IMR-90 (cell line): ENCODE data around the gene LRPAP1. TPM values are rescaled to one million over a fixed set of nuclear protein-coding genes. Genes with fewer than 3 reads are reported as not detected.

ENCODE experiments used
- ATAC-seq: fragments of 200-7000 bp; cut with Tn5 transposase; 2 replicates; pipeline ENCODE4 v1.9.1; 2020; ENCODE audit warnings: low read depth, mild to moderate bottlenecking, moderate library complexity
- BruUV-seq: library from RNA; stranded (reverse); fragments of 400-500 nt; replicated peaks from 2 replicates; lab custom pipeline; 2021; lab: Mats Ljungman, UMichigan
- CTCF ChIA-PET: fragments of 300-600 bp; formaldehyde crosslinking; extraction: SDS; loops from one replicate; lab custom pipeline; 2021; ENCODE audit warnings: antibody characterized with exemption; lab: Yijun Ruan, JAX
- POLR2A ChIA-PET: fragments of 300-600 bp; sonication (Branson Sonifier 250); formaldehyde crosslinking; loops from one replicate; lab custom pipeline; 2022; ENCODE audit warnings: antibody characterized with exemption; ENCODE audit not compliant: unreplicated experiment; lab: Charles Lee
- DNase-seq: peaks from one replicate; pipeline ENCODE4 v3.0.0; 2013
- H2AFZ ChIP-seq: replicated peaks from 2 replicates; pipeline ENCODE3; 2013; ENCODE audit warnings: low read length, mild to moderate bottlenecking; ENCODE audit not compliant: poor library complexity
- H2AK5ac ChIP-seq: 2 replicates; pipeline ENCODE4 v1.6.1; 2013; ENCODE audit warnings: low read depth, low read length, inconsistent platforms
- H2AK9ac ChIP-seq: replicated peaks from 2 replicates; pipeline ENCODE3; 2013; ENCODE audit warnings: mild to moderate bottlenecking, low read depth, low read length, moderate library complexity; ENCODE audit not compliant: poor library complexity
- H2BK120ac ChIP-seq: 2 replicates; pipeline ENCODE4 v1.6.1; 2013; ENCODE audit warnings: low read depth, low read length, inconsistent platforms
- H2BK15ac ChIP-seq: 3 replicates; pipeline ENCODE4 v1.6.1; 2013; ENCODE audit warnings: low read depth, low read length, inconsistent platforms
- H2BK20ac ChIP-seq: 2 replicates; pipeline ENCODE4 v1.6.1; 2013; ENCODE audit warnings: low read depth, mild to moderate bottlenecking, inconsistent platforms, low read length, moderate library complexity
- H2BK5ac ChIP-seq: 2 replicates; pipeline ENCODE4 v1.6.1; 2013; ENCODE audit warnings: mild to moderate bottlenecking, low read depth, low read length, inconsistent platforms; ENCODE audit not compliant: poor library complexity, severe bottlenecking
- H3K14ac ChIP-seq: replicated peaks from 2 replicates; pipeline ENCODE4 v1.6.1; 2013; ENCODE audit warnings: low read depth, low read length, inconsistent platforms
- H3K18ac ChIP-seq: 2 replicates; pipeline ENCODE4 v1.6.1; 2013; ENCODE audit warnings: low read depth, low read length, control low read depth
- H3K23ac ChIP-seq: 2 replicates; pipeline ENCODE4 v1.6.1; 2013; ENCODE audit warnings: low read depth, low read length, inconsistent platforms
- H3K27ac ChIP-seq: 2 replicates; pipeline ENCODE4 v1.5.1; 2013; ENCODE audit warnings: mild to moderate bottlenecking, control low read depth, low read length; ENCODE audit not compliant: insufficient read depth
- H3K27me3 ChIP-seq: 2 replicates; pipeline ENCODE4 v1.6.1; 2013; ENCODE audit warnings: low read length; ENCODE audit not compliant: control insufficient read depth, insufficient read depth
- H3K36me3 ChIP-seq: 2 replicates; pipeline ENCODE4 v1.6.1; 2013; ENCODE audit warnings: low read length, mixed read lengths; ENCODE audit not compliant: control insufficient read depth, insufficient read depth
- H3K4ac ChIP-seq: 2 replicates; pipeline ENCODE4 v1.6.1; 2013; ENCODE audit warnings: low read depth, low read length, inconsistent platforms
- H3K4me1 ChIP-seq: 2 replicates; pipeline ENCODE4 v1.6.1; 2013; ENCODE audit warnings: low read length, mixed read lengths; ENCODE audit not compliant: control insufficient read depth, insufficient read depth
- H3K4me2 ChIP-seq: 2 replicates; pipeline ENCODE4 v1.6.1; 2013; ENCODE audit warnings: low read depth, mild to moderate bottlenecking, control low read depth, low read length, moderate library complexity
- H3K4me3 ChIP-seq: 2 replicates; pipeline ENCODE4 v1.5.1; 2013; ENCODE audit warnings: low read depth, mild to moderate bottlenecking, control low read depth, low read length, moderate library complexity; ENCODE audit not compliant: insufficient read depth
- H3K56ac ChIP-seq: 2 replicates; pipeline ENCODE4 v1.6.1; 2013; ENCODE audit warnings: low read length, inconsistent platforms; ENCODE audit not compliant: insufficient read depth; ENCODE audit errors: extremely low read depth
- H3K79me1 ChIP-seq, 2 experiments: 2 replicates each; pipeline ENCODE4 v1.6.1; 2013; ENCODE audit warnings: low read length in 2 of 2, inconsistent platforms in 1 of 2, low read depth in 1 of 2
- H3K9ac ChIP-seq: 2 replicates; pipeline ENCODE4 v1.6.1; 2013; ENCODE audit warnings: low read depth, low read length, control low read depth
- H3K9me1 ChIP-seq: 2 replicates; pipeline ENCODE4 v1.6.1; 2013; ENCODE audit warnings: low read length, inconsistent platforms; ENCODE audit not compliant: insufficient read depth
- H3K9me3 ChIP-seq: 2 replicates; pipeline ENCODE4 v1.6.1; 2013; ENCODE audit warnings: low read length; ENCODE audit not compliant: control insufficient read depth, insufficient read depth
- H4K20me1 ChIP-seq: 2 replicates; pipeline ENCODE4 v1.6.1; 2013; ENCODE audit warnings: low read length, inconsistent platforms; ENCODE audit not compliant: insufficient read depth
- H4K5ac ChIP-seq: 2 replicates; pipeline ENCODE4 v1.6.1; 2013; ENCODE audit warnings: mild to moderate bottlenecking, low read depth, low read length, control low read depth
- H4K8ac ChIP-seq, 2 experiments: 2 replicates each; pipeline ENCODE4 v1.6.1; 2013; ENCODE audit warnings: low read depth in 2 of 2, low read length in 2 of 2, control low read depth in 1 of 2, inconsistent platforms in 1 of 2
- H4K91ac ChIP-seq: 2 replicates; pipeline ENCODE4 v1.6.1; 2013; ENCODE audit warnings: low read depth, low read length, inconsistent platforms; ENCODE audit not compliant: insufficient read depth
- BHLHE40 ChIP-seq: fragments of 150-350 bp; IDR thresholded peaks from 2 replicates; pipeline ENCODE4 v1.6.1; 2016; ENCODE audit warnings: mild to moderate bottlenecking, low read depth, low read length
- CEBPB ChIP-seq: IDR thresholded peaks from 2 replicates; pipeline ENCODE4 v1.6.1; 2012; ENCODE audit warnings: low read depth, low read length, improper control_type of control experiment
- CHD1 ChIP-seq: IDR thresholded peaks from 2 replicates; pipeline ENCODE4 v1.6.1; 2012; ENCODE audit warnings: low read depth, low read length, improper control_type of control experiment
- FOS ChIP-seq: fragments of 150-350 bp; IDR thresholded peaks from 2 replicates; pipeline ENCODE4 v1.6.1; 2016; ENCODE audit warnings: low read depth, low read length
- MAFK ChIP-seq: IDR thresholded peaks from 2 replicates; pipeline ENCODE4 v1.6.1; 2012; ENCODE audit warnings: low read depth, low read length, improper control_type of control experiment
- MAZ ChIP-seq: IDR thresholded peaks from 2 replicates; pipeline ENCODE4 v1.6.1; 2012; ENCODE audit warnings: low read depth, mild to moderate bottlenecking, low read length, improper control_type of control experiment, moderate library complexity, borderline replicate concordance
- MXI1 ChIP-seq: IDR thresholded peaks from 2 replicates; pipeline ENCODE4 v1.6.1; 2012; ENCODE audit warnings: low read depth, mild to moderate bottlenecking, low read length, moderate library complexity, borderline replicate concordance
- NFE2L2 ChIP-seq: fragments of 150-350 bp; IDR thresholded peaks from 2 replicates; pipeline ENCODE4 v1.6.1; 2016; ENCODE audit warnings: low read depth, mild to moderate bottlenecking, low read length
- POLR2A ChIP-seq: IDR thresholded peaks from 2 replicates; pipeline ENCODE4 v1.6.1; 2012; ENCODE audit warnings: mild to moderate bottlenecking, low read depth, low read length
- RAD21 ChIP-seq: IDR thresholded peaks from 2 replicates; pipeline ENCODE4 v1.6.1; 2012; ENCODE audit warnings: low read length, improper control_type of control experiment
- RCOR1 ChIP-seq: IDR thresholded peaks from 2 replicates; pipeline ENCODE4 v1.6.1; 2012; ENCODE audit warnings: mild to moderate bottlenecking, low read length, improper control_type of control experiment; ENCODE audit not compliant: insufficient replicate concordance
- RFX5 ChIP-seq: IDR thresholded peaks from 2 replicates; pipeline ENCODE4 v1.8.0; 2012; ENCODE audit warnings: low read depth, mild to moderate bottlenecking, low read length, moderate library complexity
- SMC3 ChIP-seq: fragments of 150-350 bp; IDR thresholded peaks from 2 replicates; pipeline ENCODE4 v1.6.1; 2016; ENCODE audit warnings: low read depth, mild to moderate bottlenecking, antibody characterized with exemption, low read length, moderate library complexity
- WGBS, 2 experiments: methylation state at CpG; one replicate each; pipeline versions ENCODE4 v1.1.5 to v1.1.7; 2013; ENCODE audit warnings: missing lambda C conversion rate in 2 of 2; ENCODE audit not compliant: insufficient read length in 1 of 2; ENCODE audit errors: extremely low coverage in 2 of 2; 5-methylcytosine and 5-hydroxymethylcytosine counted together
- dilution Hi-C: fragments of 300-500 bp; cut with HindIII; formaldehyde crosslinking; loops from one replicate; pipeline ENCODE4 v1.14.3; 2018; ENCODE audit warnings: low sequenced_read_pairs; ENCODE audit not compliant: unreplicated experiment
- in situ Hi-C: fragments of 300-500 bp; cut with MboI; formaldehyde crosslinking; loops from 3 replicates; pipeline ENCODE4 v1.14.3; 2019; ENCODE audit warnings: low sequenced_read_pairs, inconsistent platforms, mixed read lengths
- intact Hi-C: fragments of 100-400 bp; cut with micrococcal nuclease; formaldehyde crosslinking; loops from 2 replicates; pipeline ENCODE4 v1.10.0; 2022
- polyA plus RNA-seq, 3 experiments: library from polyadenylated mRNA; depleted of rRNA; stranded (reverse); fragments of >200 nt; gene quantifications; 2 replicates each; pipeline ENCODE4 v1.2.3, GENCODE V29; 2012; ENCODE audit warnings: low replicate concordance in 1 of 3
- total RNA-seq: library from RNA; depleted of rRNA; stranded (reverse); fragments of >200 nt; gene quantifications from 2 replicates; pipeline ENCODE4 v1.2.3, GENCODE V29; 2012
- TF ChIP-seq, protein P1 (sequence below): fragments of 150-350 bp; IDR thresholded peaks from 2 replicates; pipeline ENCODE4 v1.6.1; 2016; ENCODE audit warnings: low read depth, mild to moderate bottlenecking, low read length, moderate library complexity, borderline replicate concordance
- TF ChIP-seq, protein P2 (sequence below): conservative IDR thresholded peaks from 2 replicates; pipeline ENCODE4 v1.5.1; 2012; ENCODE audit warnings: mild to moderate bottlenecking, low read depth, low read length, improper control_type of control experiment
- TF ChIP-seq, protein P3 (sequence below): fragments of 150-350 bp; IDR thresholded peaks from 2 replicates; pipeline ENCODE4 v1.6.1; 2017; ENCODE audit warnings: mild to moderate bottlenecking, antibody characterized with exemption, low read length, low read depth

The LRPAP1 gene
- total and polyA plus RNA-seq, 2 of the 4 experiments (the other 2 are of a cell fraction) = 135 to 175 TPM

DNA sequence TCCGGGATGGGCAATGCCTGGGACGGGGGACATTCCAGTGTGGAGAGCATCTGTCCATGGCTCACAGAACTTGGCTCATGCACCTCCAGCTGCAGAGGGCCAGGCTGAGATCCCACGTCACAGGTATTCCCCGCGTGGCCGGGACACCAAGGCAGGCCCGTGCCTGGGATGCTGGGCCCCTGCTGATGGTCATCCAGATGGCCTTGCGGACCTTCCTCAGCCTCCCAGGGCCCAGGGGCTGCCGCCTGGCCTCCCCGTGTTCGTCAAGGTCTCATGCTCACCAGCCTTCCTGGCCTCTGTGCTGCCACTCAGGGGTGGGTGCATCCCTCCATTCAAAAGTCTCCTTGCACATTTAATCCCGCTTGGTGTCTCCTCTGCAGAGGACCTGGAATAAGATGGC, 40.9 kb upstream of the LRPAP1 start:
- intact Hi-C loops = no loop called here
- Histone ChIP-seq H3K56ac (no peak overlapping the region), H2BK15ac (no peak overlapping the region), H4K8ac (no peak overlapping the region), H3K36me3 (no peaks in the 10 kb centered on the region), H2BK5ac (no peak overlapping the region), H3K23ac (no peak overlapping the region), H4K20me1 (no peaks in the 10 kb centered on the region), H3K4me3 (no peak overlapping the region), H2AK5ac (no peak overlapping the region), H3K9me3 (no peaks in the 10 kb centered on the region), H3K27me3 (peaks cover 4% of the 10 kb centered on the region; the same call in 1 of the 2 replicates), H2BK20ac (no peak overlapping the region), H3K9ac (no peak overlapping the region), H3K4me2 (no peak overlapping the region), H2AK9ac (no peak overlapping the region), H3K79me1 (no peaks in the 10 kb centered on the region), H3K9me1 (no peaks in the 10 kb centered on the region), H4K91ac (no peak overlapping the region), H3K4me1 (no peaks in the 10 kb centered on the region), H2AFZ (no peak overlapping the region), H4K5ac (no peak overlapping the region), H3K14ac (no peak overlapping the region), H2BK120ac (no peak overlapping the region), H3K18ac (no peak overlapping the region), H3K27ac (no peak overlapping the region), H3K4ac (no peak overlapping the region)
- no peak for ATAC-seq
- POLR2A ChIA-PET = no interaction called here
- dilution Hi-C loops = no loop called here
- no peak for TF ChIP-seq MXI1
- TF ChIP-seq CHD1 = no peak
- TF ChIP-seq MAFK = no peak
- TF ChIP-seq BHLHE40 = no peak
- no peak for TF ChIP-seq SMC3
- no peak for TF ChIP-seq RFX5
- no peak for TF ChIP-seq POLR2A
- TF ChIP-seq, protein P1, sequence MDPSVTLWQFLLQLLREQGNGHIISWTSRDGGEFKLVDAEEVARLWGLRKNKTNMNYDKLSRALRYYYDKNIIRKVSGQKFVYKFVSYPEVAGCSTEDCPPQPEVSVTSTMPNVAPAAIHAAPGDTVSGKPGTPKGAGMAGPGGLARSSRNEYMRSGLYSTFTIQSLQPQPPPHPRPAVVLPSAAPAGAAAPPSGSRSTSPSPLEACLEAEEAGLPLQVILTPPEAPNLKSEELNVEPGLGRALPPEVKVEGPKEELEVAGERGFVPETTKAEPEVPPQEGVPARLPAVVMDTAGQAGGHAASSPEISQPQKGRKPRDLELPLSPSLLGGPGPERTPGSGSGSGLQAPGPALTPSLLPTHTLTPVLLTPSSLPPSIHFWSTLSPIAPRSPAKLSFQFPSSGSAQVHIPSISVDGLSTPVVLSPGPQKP = no peak
- TF ChIP-seq RCOR1 = no peak
- TF ChIP-seq, protein P2, sequence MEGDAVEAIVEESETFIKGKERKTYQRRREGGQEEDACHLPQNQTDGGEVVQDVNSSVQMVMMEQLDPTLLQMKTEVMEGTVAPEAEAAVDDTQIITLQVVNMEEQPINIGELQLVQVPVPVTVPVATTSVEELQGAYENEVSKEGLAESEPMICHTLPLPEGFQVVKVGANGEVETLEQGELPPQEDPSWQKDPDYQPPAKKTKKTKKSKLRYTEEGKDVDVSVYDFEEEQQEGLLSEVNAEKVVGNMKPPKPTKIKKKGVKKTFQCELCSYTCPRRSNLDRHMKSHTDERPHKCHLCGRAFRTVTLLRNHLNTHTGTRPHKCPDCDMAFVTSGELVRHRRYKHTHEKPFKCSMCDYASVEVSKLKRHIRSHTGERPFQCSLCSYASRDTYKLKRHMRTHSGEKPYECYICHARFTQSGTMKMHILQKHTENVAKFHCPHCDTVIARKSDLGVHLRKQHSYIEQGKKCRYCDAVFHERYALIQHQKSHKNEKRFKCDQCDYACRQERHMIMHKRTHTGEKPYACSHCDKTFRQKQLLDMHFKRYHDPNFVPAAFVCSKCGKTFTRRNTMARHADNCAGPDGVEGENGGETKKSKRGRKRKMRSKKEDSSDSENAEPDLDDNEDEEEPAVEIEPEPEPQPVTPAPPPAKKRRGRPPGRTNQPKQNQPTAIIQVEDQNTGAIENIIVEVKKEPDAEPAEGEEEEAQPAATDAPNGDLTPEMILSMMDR = no peak
- TF ChIP-seq NFE2L2 = no peak
- TF ChIP-seq RAD21 = no peak
- no peak for TF ChIP-seq MAZ
- TF ChIP-seq, protein P3, sequence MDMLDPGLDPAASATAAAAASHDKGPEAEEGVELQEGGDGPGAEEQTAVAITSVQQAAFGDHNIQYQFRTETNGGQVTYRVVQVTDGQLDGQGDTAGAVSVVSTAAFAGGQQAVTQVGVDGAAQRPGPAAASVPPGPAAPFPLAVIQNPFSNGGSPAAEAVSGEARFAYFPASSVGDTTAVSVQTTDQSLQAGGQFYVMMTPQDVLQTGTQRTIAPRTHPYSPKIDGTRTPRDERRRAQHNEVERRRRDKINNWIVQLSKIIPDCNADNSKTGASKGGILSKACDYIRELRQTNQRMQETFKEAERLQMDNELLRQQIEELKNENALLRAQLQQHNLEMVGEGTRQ = no peak
- TF ChIP-seq CEBPB = no peak
- no peak for TF ChIP-seq FOS
- 57% methylated on average over 5 of the region's 12 CpGs; no CpG with 5 or more reads in 1 of the 2 experiments for WGBS, 2 experiments
- no TSS peak for BruUV-seq
- CTCF ChIA-PET = no interaction called here
- in situ Hi-C loops = no loop called here
- DNase-seq = no peak
